HG03571 (cell line): ENCODE data around the gene PTPRG.

ENCODE experiments used
- ATAC-seq: cut with Tn5 transposase; IDR thresholded peaks from one replicate; pipeline ENCODE4 v1.9.1; 2021; ENCODE audit not compliant: unreplicated experiment

The PTPRG gene

DNA sequence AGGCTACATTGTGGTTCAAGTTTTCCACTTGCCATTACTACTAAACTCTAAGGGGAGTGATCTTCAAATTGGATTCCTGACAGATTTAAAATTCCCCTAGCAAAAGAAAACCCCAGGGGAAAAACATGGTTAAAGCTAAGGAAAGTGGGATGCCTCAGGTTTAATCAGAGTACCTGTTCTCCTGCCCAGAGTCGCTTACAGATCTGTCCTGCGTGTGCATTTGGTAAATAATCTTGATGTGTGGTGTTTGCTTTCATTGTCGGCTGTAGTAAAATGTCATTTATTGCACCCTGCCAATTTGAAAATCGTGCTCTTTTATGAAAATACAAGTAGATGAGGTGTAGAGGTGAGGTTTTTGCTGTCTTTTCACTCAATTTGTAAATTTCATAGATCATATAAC, 323.4 kb downstream of the PTPRG start:
- ATAC-seq = no peak

DNA sequence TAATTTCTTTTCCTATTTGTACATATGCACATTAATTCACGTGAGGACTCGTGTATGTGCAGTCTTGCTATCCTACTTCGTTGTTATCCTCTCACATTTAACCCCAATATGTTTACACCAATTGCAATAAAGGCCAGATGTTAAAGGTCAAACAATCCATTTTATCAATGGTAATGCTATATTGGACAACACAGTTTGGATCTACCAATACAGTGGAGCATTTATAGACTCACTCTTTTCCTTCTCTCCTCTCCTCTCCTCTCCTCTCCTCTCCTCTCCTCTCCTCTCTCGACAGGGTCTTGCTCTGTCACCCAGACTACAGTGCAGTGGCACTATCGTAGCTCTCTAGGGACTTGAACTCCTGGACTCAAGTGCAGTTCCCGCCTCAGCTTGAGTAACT, 324.0 kb downstream of the PTPRG start:
- ATAC-seq = no peak

DNA sequence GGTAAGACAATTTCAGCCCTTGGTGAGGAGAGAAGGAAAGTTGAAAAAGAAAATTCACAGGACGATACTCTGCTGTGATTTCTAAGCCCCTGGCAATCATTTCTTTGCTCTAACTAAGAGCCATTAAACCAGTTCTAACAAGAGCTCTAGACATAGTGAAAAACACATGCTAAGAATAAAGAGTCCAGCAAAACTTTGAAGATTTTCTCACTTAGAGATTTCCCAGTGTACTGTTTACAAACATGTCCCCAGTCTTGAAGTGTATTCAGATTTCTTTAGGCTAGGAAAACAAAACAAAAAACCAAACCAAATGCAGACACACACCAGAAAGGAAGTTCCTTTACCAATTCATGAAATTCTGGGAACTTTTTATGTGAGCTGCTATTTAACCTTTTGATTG, 325.8 kb downstream of the PTPRG start:
- ATAC-seq = no peak

DNA sequence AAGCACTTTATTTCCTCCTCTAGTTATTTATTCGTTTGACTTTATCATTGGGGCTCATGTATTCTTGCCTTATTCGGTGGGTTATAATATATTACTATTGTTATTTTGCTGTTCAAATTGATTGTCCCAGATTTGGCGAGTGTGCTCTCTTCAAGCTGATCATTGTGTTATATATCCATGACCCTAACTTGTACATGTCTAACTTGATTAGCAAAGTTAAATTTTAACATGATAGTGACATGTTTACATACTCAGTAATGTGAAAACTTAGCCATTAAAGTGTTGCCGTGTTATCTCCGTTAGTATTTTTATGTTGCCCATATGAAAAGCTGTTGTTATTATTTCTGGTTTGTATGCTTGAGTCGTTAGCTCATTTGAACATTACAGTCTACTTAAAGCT, 327.9 kb downstream of the PTPRG start:
- no peak for ATAC-seq

DNA sequence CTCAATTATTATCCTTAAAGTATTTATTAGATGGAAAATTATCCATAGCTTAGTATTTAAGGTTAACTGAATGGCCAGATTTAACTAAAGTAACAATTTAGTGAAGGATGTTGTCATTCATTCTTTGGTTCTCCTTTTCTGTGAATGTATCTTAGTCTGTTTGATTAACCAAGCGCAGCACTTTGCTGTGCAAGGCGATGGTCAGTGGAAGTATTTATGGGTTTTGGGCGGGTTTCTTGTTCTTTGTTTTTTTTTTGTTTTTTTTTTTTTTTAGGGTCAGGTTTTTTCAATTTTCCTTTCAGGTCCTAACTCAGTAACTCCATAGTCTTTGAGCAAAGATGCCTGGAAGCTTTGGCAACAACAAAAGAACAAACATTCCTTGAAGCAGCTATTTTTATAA, 328.8 kb downstream of the PTPRG start:
- no peak for ATAC-seq

DNA sequence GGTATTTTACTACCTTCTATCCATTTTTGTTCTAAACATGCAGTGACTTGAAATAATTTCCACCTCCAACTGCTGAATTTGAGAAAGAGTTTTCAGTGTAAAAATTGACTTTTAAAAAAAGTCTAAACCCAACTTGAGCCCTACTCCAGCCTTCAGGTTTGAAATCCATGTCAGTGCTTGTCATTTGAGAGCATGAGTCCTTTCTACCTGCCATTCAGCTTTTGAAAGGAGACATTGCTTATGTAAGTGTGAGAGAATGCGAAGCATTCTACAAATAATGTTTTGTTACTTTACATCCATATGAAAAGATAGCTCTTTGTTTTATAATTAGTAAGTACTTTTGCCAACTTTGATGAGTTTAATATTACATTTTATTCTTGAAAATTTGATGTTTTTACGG, 329.2 kb downstream of the PTPRG start:
- ATAC-seq = no peak

DNA sequence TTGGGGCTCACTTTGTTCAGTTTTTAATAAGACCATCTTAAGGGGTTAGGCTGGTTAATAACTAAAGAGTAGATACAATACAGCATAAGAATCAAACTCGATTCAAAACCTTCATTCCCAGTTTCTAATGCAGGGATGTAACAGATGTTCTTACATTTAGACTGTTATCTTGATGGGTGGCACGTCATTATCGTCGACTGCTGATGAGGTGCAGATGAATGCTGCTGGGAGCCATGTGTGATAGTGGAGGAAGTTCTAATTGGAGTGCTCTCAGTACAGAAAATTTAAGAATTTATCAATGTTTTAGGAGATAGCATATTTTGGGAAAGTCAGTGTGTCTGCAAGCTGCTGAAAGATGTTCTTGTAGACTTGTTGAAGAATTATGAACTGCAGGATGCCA, 331.5 kb downstream of the PTPRG start:
- ATAC-seq = no peak

DNA sequence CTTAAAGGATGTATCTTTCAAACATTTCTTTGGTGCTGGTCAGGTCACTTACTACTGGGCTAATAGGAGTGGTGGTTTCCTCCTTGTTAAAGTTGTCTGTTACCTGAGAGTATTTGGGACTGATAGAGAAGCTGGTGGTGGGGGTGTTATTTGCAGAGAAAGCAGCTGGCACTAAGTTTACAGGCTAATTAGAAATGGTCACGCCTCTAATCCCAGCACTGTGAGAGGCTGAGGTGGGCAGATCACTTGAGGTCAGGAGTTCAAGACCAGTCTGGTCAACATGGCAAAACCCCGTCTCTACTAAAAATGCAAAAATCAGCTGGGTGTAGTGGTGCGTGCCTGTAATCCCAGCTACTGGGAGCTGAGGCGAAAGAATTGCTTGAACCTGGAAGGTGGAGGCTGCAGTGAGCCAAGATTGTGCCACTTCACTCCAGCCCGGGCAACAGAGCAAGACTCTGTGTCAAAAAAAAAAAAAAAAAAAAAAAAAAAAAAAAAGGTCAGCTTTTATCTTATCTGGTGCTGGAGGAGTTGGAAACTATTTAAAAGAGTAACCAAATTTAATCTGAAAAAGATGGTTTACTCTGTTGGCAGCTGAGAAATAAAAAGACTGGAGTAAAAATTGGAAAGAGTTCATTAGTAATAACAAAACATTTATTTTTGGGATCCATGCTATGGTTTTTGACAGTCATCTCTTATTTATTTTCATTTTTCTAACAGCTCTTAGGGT, 332.6 kb downstream of the PTPRG start:
- ATAC-seq = no peak

DNA sequence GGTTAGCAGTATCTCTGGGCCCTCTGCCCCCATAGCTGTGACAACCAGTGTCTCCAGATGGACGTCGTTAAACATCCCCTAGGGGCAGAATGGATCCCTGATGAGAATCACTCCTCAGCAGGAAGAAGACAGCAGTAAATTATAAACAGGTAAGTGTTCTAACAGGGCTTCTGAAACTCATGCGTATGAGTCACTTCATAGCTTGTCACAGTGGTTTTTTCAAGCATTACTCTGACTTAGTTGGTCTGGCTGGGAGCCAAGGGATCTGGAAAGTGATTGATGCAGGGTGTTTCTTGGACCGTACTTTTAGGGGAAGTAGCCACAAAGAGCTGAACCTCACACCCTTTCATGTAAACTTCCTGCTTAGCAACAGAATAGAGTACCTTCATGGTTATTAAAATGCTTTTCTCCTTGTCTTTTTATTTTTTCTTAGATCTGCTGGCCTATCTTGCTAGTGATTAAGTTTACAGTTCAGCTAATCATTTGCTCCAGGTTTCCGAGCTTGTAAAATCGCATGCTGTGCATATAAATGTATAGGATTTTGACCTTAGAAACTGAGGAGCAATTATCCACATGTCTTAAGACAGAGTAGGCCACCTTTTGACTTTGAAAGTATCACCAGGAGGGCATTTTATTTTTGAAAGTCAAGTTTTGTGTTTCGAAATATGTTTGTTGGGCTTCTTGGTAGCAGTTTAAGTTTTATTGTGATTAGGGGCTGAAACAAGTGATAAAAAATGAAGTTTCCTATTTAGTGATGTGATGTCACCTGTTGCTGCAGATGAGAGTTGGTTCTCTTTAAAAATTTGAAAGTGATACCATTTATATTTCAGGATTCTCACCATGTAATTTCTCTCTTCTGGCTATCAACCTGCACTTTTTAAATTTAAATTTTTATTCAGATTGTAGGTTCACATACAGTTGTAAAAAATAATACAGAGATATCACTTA, 333.9 kb downstream of the PTPRG start:
- ATAC-seq = peak; percentile 98

DNA sequence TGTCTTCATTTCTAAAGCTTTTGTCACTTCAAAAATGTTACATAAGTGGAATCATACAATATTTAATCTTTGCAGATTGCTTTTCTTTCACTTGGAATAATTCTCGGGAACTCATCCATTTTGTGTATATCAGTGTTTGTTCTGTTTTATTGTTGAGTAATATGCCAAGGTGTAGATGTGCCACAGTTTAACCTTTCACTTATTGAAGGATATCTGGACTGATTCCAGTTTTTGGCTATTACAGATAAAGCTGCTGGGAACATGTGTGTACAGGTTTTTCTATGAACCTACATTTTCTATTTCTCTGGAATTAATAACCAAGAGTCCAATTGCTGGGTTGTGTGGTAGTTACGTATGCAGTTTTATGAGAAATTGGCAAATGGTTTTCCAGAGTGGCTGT, 334.9 kb downstream of the PTPRG start:
- no peak for ATAC-seq

DNA sequence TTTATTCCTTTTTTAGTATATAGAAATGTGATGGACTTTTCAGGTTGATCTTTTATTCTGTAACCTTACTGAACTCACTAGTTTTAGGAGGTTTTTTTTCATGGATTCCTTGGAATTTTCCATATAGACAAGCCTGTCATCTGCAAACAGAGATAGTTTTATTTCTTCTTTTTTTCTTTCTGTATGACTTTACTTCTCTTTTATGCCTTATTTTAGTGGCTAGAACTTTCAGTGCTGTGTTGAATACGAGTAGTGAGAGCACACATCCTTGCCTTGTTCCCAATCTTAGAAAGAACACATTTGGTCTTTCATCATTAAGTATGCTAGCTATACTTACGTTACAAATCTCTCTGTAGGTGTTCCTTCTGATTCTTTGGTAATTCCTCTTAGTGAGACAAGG, 336.5 kb downstream of the PTPRG start:
- ATAC-seq = no peak

DNA sequence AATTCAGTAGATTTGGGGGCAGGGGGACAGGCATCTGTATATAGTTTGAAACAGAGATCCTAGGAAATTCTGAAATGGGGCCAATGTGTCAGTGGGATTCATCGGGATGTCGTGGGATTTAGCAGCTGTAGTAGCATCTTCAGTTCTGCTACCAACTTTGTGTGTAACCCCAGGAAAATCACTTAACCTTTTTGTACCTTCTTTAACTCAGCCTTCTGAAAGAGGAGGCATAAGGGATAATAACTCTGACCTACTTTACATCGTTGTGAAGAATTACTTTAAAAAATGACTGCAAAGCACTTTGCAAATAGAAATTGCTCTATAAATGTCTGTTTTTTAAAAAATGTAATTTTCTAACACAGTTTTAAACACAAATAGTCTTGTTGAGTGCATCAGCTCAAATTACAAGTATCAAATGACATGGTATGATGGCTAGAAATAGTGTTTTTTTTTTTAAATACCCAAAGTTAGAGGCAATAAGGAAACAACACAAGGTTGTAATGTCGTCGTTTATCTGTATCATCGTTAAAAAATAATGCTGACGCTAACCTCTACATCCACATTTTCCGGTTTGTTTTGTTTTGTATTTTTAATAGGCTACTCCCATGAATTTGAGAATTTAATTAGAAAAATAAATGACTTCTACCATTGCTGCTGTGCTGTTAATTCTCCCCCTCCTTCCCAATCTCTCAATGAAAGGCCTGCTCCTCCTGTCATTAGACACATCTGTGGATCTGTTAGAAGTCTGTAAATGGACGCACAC, 338.5 kb downstream of the PTPRG start:
- no peak for ATAC-seq

DNA sequence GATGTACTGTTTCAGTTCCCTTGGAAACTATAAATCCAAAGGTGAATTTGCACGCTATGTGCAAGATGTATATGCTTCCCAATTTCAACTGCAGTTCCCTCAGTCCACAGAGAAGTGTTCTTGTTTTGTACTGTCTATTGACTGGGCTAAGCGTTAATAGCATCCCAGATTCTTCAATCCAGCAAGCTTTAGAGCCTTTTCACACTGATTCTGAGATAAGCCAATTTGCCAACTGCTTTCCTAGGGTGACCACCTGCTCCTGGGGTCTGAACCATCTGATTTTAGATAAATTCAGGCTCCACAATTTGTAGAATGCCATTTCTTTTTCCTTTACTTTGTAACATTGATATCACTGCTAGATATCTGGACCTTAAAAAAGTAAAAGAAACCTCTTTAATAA, 340.1 kb downstream of the PTPRG start:
- no peak for ATAC-seq

DNA sequence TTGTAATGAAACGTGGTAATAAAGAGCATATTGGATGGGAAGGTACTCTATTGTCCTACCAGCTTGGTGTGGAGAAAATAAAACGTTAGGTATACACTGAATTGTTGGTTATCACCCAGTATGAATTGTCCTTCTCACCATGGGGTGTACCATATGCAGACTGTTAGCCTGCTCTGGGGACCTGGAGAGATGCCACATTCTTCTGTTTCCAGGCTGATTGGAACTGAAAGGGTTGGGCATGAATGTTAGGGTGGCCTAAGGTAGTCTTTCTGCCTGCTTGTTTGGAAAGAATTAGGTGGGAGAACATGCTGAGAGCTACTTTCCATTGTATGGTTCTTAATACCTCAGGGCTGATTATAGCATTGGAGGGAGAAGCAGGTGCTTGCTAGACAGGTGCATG, 340.6 kb downstream of the PTPRG start:
- no peak for ATAC-seq

DNA sequence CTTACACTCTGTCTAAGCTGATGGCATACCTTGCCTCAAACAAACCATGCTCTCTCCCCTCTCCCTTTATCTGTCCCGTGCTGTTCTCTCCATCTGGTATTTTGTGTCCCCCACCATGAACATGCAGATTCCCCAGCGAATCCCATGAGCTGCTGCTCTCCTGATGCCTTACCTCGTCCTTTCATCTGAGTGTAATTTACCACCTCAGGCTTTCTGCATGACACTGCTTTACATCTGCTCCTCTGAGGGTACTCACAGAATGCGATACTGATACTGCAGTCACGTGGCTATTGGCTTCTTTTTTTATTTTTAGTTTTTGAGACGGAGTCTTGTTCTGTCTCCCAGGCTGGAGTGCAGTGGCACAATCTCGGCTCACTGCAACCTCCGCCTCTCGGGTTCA, 341.7 kb downstream of the PTPRG start:
- ATAC-seq = no peak

DNA sequence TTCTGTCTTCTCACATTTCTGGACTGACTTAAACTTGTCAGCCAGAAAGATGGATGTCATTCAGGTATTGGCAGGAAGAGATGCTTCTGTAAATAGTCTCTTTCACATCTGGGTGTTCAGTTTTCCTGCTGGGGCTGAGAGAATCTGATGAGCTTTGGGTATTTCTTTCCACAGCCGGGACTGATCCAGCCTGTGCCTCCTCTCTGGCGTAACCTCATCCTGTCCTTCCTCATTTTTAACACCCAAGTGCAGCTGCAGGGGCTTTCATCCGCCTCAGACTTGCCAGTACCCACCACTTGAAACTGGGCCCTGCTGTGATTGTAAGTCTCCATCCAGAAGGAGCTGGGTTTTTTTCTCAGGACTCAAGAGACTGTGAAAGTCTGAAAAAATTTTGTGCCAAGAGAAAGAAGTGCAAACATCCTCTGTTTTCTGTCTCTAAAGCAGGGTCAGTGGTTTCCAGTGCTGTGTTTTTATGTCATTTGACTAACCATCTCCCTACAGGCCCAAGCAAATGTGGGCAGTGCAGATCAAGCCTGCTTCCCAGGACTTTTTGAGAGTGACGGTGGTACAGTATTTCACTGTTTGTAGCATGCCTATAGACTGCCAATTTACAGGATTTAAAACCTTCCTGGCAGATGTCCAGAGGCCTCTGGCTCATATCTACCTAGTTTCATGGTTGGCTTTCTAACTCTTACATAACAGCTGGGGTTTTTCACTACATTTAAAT, 342.7 kb downstream of the PTPRG start:
- ATAC-seq = peak; percentile 54

DNA sequence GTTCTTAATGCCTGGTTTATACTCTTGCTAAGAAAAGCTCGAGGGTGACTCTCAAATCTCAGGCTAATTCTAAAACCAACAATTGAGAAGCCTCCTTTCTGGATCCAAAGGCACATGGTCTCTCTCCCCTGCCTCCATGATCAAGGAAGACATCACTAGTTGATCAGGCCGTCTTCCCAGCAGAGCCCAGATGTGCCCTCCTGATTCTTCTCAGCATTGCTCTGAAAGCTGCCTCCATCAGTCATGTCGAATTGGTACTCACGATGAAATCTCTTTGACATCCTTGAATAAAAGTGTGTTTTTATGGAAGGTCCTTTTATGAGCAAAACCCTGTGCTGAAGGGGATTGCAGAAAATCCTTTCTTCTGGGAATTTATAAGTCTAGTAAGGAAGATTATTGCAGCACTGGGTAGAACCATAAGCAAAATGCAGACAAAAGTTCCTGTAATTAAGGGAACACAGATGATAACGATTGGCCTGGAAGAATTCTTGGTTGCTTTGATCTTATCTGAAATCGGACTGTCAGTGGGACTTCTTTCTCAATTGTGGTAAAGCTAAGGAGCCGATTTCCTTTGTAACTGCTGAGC, 345.9 kb downstream of the PTPRG start:
- ATAC-seq = no peak

DNA sequence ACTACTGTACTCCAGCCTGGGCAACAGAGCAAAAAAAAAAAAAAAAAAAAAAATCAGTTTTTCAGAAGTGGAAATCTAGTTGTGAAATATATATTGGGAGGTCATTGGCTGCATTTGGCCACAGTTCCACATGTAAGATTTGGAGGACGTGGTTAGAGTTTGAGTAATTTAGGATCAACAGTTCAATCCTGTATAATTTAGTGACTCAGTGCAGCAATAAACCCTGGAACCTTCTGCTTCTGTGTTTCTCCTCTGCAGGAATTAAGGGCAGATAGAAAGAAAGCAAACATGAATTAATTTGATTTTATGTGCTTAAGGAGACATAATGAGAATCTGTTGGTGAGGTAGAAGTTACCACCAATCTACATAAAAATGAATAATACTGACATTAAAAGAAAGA, 347.0 kb downstream of the PTPRG start:
- no peak for ATAC-seq

DNA sequence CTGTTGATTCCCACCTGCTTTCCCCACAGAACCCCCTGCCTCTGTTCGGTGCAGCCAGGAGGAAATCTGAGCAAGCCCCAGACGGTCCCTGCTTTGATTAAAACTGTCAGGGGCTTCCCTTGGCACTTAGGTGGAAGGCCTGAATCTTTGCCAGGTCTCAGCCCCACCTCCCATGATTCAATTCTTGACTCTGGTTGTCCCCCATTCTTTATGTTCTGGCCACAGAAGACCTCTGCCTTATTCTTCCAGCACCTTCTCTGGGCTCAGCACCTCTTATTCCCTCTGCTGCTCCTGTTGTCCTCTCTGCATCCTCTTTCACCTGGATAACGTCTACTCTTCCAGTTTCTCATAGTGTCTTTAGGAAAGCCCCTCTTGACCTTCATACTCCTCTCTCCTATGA, 349.4 kb downstream of the PTPRG start:
- ATAC-seq = no peak

DNA sequence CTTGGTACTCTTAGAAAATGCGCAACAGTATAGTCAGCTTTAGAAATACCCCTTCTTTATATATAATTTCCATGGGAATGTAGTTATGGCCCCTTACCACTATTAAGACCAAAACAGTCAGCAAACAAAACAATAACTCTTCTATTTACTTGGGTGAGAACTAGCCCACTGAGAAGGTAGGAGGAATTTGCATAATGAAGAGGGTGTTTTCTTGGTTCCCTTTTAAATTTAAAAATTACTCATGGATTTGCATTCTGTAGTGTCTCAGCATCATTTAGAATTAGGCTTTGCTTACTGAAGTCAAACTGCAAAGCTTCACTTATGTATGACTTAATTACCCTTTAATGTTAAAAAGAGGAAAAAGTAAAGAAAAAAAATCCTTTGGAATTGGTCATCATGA, 350.8 kb downstream of the PTPRG start:
- peak; percentile 84 for ATAC-seq

DNA sequence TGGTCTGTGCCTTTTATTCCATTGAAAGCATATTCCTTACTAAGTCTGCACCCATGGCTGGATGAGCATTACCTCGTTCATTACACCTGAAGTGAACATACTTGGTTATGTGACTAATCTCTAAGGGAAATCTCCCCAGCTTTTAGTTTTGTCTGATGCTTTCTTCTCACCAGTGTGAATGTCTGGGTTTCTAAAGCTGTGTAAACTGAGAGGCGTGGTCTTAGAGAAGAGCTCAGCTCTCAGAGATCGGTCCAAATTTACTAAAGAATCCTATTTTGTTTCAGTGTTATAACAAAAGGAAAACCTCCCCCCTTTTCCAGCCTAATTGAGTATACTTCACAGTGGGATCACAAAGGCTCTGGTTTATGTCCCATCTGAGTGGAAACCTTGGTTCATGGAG, 352.3 kb downstream of the PTPRG start:
- ATAC-seq = no peak
